ENCODE results near the gene TIMMDC1. TPM values are rescaled to one million over a fixed set of nuclear protein-coding genes. Genes with fewer than 3 reads are reported as not detected.
"Not testable (repeated sequence)": the region's sequence is repeated elsewhere in the genome, so short reads cannot be mapped to it uniquely, and the experiment has no call there.

TIMMDC1 gene
- total RNA-seq, 1 donor from 2014 or later: 73.0 TPM

- ATAC-seq (ENCODE audit: low read depth): peak; percentile 3
- Mint-ChIP-seq H3K9me3 (no peaks in the 10 kb centered on the region), H3K27me3 (no peaks in the 10 kb centered on the region), H3K36me3 (ENCODE audit: low read depth) (peaks cover 74% of the 10 kb centered on the region), H3K27ac (peak overlapping the region; percentile 80), H3K4me3 (peak overlapping the region; percentile 68), H3K4me1 (peaks cover 87% of the 10 kb centered on the region)
- POLR2A ChIA-PET: interaction anchor here (0.5 to 1.4 kb wide), 3 partner anchors 9 to 52 kb away, joined by 3 to 8 read pairs (median 3); partner anchors contain the start of gene TIMMDC1
- intact Hi-C loops (cut with micrococcal nuclease): loop anchor here (1.0 kb wide), 1 partner anchor 11 kb away; no protein-coding TSS in a partner anchor
- CTCF ChIA-PET: interaction anchor here (1.0 kb wide), 1 partner anchor 131 kb away, joined by 3 read pairs; no protein-coding TSS in a partner anchor
- DNase-seq: no peak
- TF ChIP-seq, protein P1, sequence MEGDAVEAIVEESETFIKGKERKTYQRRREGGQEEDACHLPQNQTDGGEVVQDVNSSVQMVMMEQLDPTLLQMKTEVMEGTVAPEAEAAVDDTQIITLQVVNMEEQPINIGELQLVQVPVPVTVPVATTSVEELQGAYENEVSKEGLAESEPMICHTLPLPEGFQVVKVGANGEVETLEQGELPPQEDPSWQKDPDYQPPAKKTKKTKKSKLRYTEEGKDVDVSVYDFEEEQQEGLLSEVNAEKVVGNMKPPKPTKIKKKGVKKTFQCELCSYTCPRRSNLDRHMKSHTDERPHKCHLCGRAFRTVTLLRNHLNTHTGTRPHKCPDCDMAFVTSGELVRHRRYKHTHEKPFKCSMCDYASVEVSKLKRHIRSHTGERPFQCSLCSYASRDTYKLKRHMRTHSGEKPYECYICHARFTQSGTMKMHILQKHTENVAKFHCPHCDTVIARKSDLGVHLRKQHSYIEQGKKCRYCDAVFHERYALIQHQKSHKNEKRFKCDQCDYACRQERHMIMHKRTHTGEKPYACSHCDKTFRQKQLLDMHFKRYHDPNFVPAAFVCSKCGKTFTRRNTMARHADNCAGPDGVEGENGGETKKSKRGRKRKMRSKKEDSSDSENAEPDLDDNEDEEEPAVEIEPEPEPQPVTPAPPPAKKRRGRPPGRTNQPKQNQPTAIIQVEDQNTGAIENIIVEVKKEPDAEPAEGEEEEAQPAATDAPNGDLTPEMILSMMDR (IDR thresholded peaks at IDR 0.05): no peak
Observed at GRCh38 chr3:119550192-119550910, 52.0 kb downstream of the TIMMDC1 start.

- H3K4me3 Mint-ChIP-seq: peak overlapping the region; percentile 41
- peaks cover 74% of the 10 kb centered on the region for H3K36me3 Mint-ChIP-seq (ENCODE audit: low read depth)
- peak overlapping the region; percentile 80 for H3K27ac Mint-ChIP-seq
- DNase-seq (no peak), ATAC-seq (ENCODE audit: low read depth) (peak; percentile 11)
- CTCF ChIA-PET: no interaction called here
- no peaks in the 10 kb centered on the region for H3K9me3 Mint-ChIP-seq
- POLR2A ChIA-PET: interaction anchor here (0.6 to 3.1 kb wide), 6 partner anchors 10 to 125 kb away, joined by 3 to 9 read pairs (median 4); no protein-coding TSS in a partner anchor
- TF ChIP-seq, protein P1 (IDR thresholded peaks at IDR 0.05): no peak
- no peaks in the 10 kb centered on the region for H3K27me3 Mint-ChIP-seq
- intact Hi-C loops (cut with micrococcal nuclease): no loop called here
- H3K4me1 Mint-ChIP-seq: peaks cover 88% of the 10 kb centered on the region
Observed at GRCh38 chr3:119551598-119551997, 53.3 kb downstream of the TIMMDC1 start.

DNA sequence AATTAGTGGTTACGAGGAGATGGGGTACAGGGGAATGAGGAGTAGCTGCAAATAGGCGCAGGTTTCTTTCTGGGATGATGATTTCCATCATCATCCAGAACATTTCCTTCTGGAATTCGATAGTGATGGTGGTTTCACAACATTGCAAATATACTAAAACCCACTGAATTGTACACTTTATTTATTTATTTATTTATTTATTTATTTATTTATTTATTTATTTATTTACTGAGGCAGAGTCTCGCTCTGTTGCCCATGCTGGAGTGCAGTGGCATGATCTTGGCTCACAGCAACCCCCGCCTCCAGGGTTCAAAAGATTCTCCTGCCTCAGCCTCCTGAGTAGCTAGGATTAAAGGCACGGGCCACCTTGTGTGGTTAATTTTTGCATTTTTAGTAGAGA is 54.6 kb downstream of the TIMMDC1 start:
- DNase-seq; H3K27me3 Mint-ChIP-seq; ATAC-seq (ENCODE audit: low read depth); intact Hi-C loops (cut with micrococcal nuclease); H3K27ac Mint-ChIP-seq; H3K9me3 Mint-ChIP-seq; CTCF ChIA-PET: not testable (repeated sequence)
- peaks cover 76% of the 10 kb centered on the region for H3K36me3 Mint-ChIP-seq (ENCODE audit: low read depth)
- peak overlapping the region; percentile 90 for H3K4me3 Mint-ChIP-seq
- POLR2A ChIA-PET: interaction anchor here (0.9 to 3.1 kb wide), 7 partner anchors 9 to 122 kb away, joined by 3 to 9 read pairs (median 4); no protein-coding TSS in a partner anchor
- H3K4me1 Mint-ChIP-seq: peaks cover 90% of the 10 kb centered on the region

DNA sequence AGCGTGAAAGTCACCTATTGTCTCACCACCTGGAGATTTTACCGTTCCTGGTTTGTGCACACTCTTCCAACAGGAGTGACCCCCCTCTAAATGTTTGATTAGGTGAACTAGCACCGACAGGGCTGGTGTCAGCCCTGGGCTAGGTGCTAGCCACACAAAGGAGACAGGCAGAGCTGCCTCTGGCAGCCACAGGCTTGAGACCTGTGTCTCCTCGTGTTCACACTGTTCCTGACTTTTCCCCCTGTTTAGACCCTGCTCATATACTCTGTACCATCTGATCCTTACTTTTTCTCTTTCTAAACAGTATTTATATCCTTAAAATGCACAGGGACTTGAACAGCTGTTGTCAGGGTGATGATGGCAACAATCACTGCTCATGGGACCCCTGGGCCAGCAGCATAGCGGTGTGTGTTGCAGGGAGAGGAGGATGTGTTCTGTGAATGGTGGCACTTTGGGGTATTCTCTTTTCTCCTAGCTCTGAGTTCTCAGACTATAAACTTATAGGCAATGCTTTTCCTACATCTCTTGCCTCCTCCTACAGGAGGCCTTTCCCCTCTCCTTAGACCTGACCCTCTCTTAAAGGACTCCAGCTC is 55.6 kb downstream of the TIMMDC1 start:
- no peak for ATAC-seq (ENCODE audit: low read depth)
- H3K27ac Mint-ChIP-seq: peak overlapping the region; percentile 88
- H3K4me1 Mint-ChIP-seq: peaks cover 91% of the 10 kb centered on the region

GRCh38 chr3:119555309-119555735 is 57.0 kb downstream of the TIMMDC1 start:
- TF ChIP-seq, protein P1 (IDR thresholded peaks at IDR 0.05): no peak
- Mint-ChIP-seq H3K4me1 (peaks cover 91% of the 10 kb centered on the region), H3K36me3 (ENCODE audit: low read depth) (peaks cover 77% of the 10 kb centered on the region), H3K4me3 (peak overlapping the region; percentile 90), H3K9me3 (no peaks in the 10 kb centered on the region), H3K27ac (peak overlapping the region; percentile 88), H3K27me3 (no peaks in the 10 kb centered on the region)
- ChIA-PET CTCF (interaction anchor here (1.6 to 1.7 kb wide), 2 partner anchors 25 to 126 kb away, joined by 4 to 6 read pairs; no protein-coding TSS in a partner anchor), POLR2A (interaction anchor here (0.6 to 2.3 kb wide), 14 partner anchors 14 to 539 kb away, joined by 3 to 16 read pairs (median 3); partner anchors contain the start of genes COX17, GSK3B, POGLUT1 and TIMMDC1)
- intact Hi-C loops (cut with micrococcal nuclease): no loop called here
- ATAC-seq (ENCODE audit: low read depth) (peak; percentile 41), DNase-seq (peak; percentile 30)

More for the DNA sequence above, 55.6 kb downstream of the TIMMDC1 start:
- no peak for DNase-seq
- Mint-ChIP-seq H3K36me3 (ENCODE audit: low read depth) (peaks cover 79% of the 10 kb centered on the region), H3K27me3 (no peaks in the 10 kb centered on the region), H3K4me3 (peak overlapping the region; percentile 90), H3K9me3 (no peaks in the 10 kb centered on the region)
- ChIA-PET POLR2A (interaction anchor here (1.0 to 3.1 kb wide), 5 partner anchors 9 to 123 kb away, joined by 3 to 15 read pairs (median 9); partner anchors contain the start of gene COX17), CTCF (interaction anchor here (0.9 kb wide), 2 partner anchors 14 to 128 kb away, joined by 3 read pairs; no protein-coding TSS in a partner anchor)
- TF ChIP-seq, protein P1 (IDR thresholded peaks at IDR 0.05): no peak
- intact Hi-C loops (cut with micrococcal nuclease): no loop called here
